Measurements from ENCODE around the gene INVS.
"Not testable (repeated sequence)": the region's sequence is repeated elsewhere in the genome, so short reads cannot be mapped to it uniquely, and the experiment has no call there.

Gene INVS

GRCh38 chr9:100315561-100315960 is 216.5 kb downstream of the INVS start:
- Histone ChIP-seq H3K27ac (ENCODE audit: low read depth, low read length) (no peak overlapping the region), H3K27me3 (ENCODE audit: control insufficient read depth in 1 of 2, insufficient read depth in 2 of 2, low read length in 2 of 2) (no peaks in the 10 kb centered on the region), H3K4me3 (ENCODE audit: low read depth in 1 of 2, low read length in 2 of 2) (no peak overlapping the region), H3K36me3 (ENCODE audit: control insufficient read depth in 1 of 2, insufficient read depth in 2 of 2, low read length in 2 of 2) (peaks cover 9 to 22% of the 10 kb centered on the region in 2 donors), H3K4me1 (ENCODE audit: control insufficient read depth in 1 of 2, insufficient read depth in 2 of 2, low read length in 2 of 2) (no peaks in the 10 kb centered on the region), H3K9me3 (ENCODE audit: control insufficient read depth in 1 of 2, low read length in 2 of 2) (no peaks in the 10 kb centered on the region), H3K9ac (ENCODE audit: low read depth in 1 of 2, low read length in 2 of 2) (no peak overlapping the region)

- peaks cover 13 to 19% of the 10 kb centered on the region in 2 donors for H3K36me3 ChIP-seq (ENCODE audit: control insufficient read depth in 1 of 2, insufficient read depth in 2 of 2, low read length in 2 of 2)
- H3K9ac ChIP-seq (ENCODE audit: low read depth in 1 of 2, low read length in 2 of 2), result no peak overlapping the region
- no peaks in the 10 kb centered on the region for H3K9me3 ChIP-seq (ENCODE audit: control insufficient read depth in 1 of 2, low read length in 2 of 2)
- H3K4me3 ChIP-seq (ENCODE audit: low read depth in 1 of 2, low read length in 2 of 2), result no peak overlapping the region
- no peaks in the 10 kb centered on the region for H3K4me1 ChIP-seq (ENCODE audit: control insufficient read depth in 1 of 2, insufficient read depth in 2 of 2, low read length in 2 of 2)
- H3K27me3 ChIP-seq (ENCODE audit: control insufficient read depth in 1 of 2, insufficient read depth in 2 of 2, low read length in 2 of 2), result no peaks in the 10 kb centered on the region
- no peak overlapping the region for H3K27ac ChIP-seq (ENCODE audit: low read depth, low read length)
These were observed 218.7 kb downstream of the INVS start for GRCh38 chr9:100317706-100318105.

- H3K9me3 ChIP-seq (ENCODE audit: control insufficient read depth in 1 of 2, low read length in 2 of 2), result no peaks in the 10 kb centered on the region
- no peak overlapping the region for H3K27ac ChIP-seq (ENCODE audit: low read depth, low read length)
- no peaks in the 10 kb centered on the region for H3K4me1 ChIP-seq (ENCODE audit: control insufficient read depth in 1 of 2, insufficient read depth in 2 of 2, low read length in 2 of 2)
- no peaks in the 10 kb centered on the region for H3K27me3 ChIP-seq (ENCODE audit: control insufficient read depth in 1 of 2, insufficient read depth in 2 of 2, low read length in 2 of 2)
- H3K36me3 ChIP-seq (ENCODE audit: control insufficient read depth in 1 of 2, insufficient read depth in 2 of 2, low read length in 2 of 2), result peaks cover 4 to 23% of the 10 kb centered on the region in 2 donors
- no peak overlapping the region for H3K9ac ChIP-seq (ENCODE audit: low read depth in 1 of 2, low read length in 2 of 2)
- no peak overlapping the region for H3K4me3 ChIP-seq (ENCODE audit: low read depth in 1 of 2, low read length in 2 of 2)
These were observed 224.0 kb downstream of the INVS start for GRCh38 chr9:100322954-100323536.

- Histone ChIP-seq H3K36me3 (ENCODE audit: control insufficient read depth in 1 of 2, insufficient read depth in 2 of 2, low read length in 2 of 2) (peaks cover 6 to 24% of the 10 kb centered on the region in 2 donors), H3K9ac (ENCODE audit: low read depth in 1 of 2, low read length in 2 of 2) (no peak overlapping the region), H3K4me1 (ENCODE audit: control insufficient read depth in 1 of 2, insufficient read depth in 2 of 2, low read length in 2 of 2) (no peaks in the 10 kb centered on the region), H3K27me3 (ENCODE audit: control insufficient read depth in 1 of 2, insufficient read depth in 2 of 2, low read length in 2 of 2) (no peaks in the 10 kb centered on the region), H3K27ac (ENCODE audit: low read depth, low read length) (no peak overlapping the region), H3K9me3 (ENCODE audit: control insufficient read depth in 1 of 2, low read length in 2 of 2) (no peaks in the 10 kb centered on the region), H3K4me3 (ENCODE audit: low read depth in 1 of 2, low read length in 2 of 2) (no peak overlapping the region)
These were observed 225.7 kb downstream of the INVS start for GRCh38 chr9:100324594-100325200.

GRCh38 chr9:100338736-100339135 is 239.7 kb downstream of the INVS start:
- not testable (repeated sequence) for H3K4me3 ChIP-seq (ENCODE audit: low read depth in 1 of 2, low read length in 2 of 2); H3K9ac ChIP-seq (ENCODE audit: low read depth in 1 of 2, low read length in 2 of 2); H3K9me3 ChIP-seq (ENCODE audit: control insufficient read depth in 1 of 2, low read length in 2 of 2); H3K4me1 ChIP-seq (ENCODE audit: control insufficient read depth in 1 of 2, insufficient read depth in 2 of 2, low read length in 2 of 2); H3K36me3 ChIP-seq (ENCODE audit: control insufficient read depth in 1 of 2, insufficient read depth in 2 of 2, low read length in 2 of 2); H3K27me3 ChIP-seq (ENCODE audit: control insufficient read depth in 1 of 2, insufficient read depth in 2 of 2, low read length in 2 of 2); H3K27ac ChIP-seq (ENCODE audit: low read depth, low read length)

- Histone ChIP-seq H3K27me3 (ENCODE audit: control insufficient read depth in 1 of 2, insufficient read depth in 2 of 2, low read length in 2 of 2) (no peaks in the 10 kb centered on the region), H3K9me3 (ENCODE audit: control insufficient read depth in 1 of 2, low read length in 2 of 2) (no peaks in the 10 kb centered on the region), H3K9ac (ENCODE audit: low read depth in 1 of 2, low read length in 2 of 2) (no peak overlapping the region), H3K4me1 (ENCODE audit: control insufficient read depth in 1 of 2, insufficient read depth in 2 of 2, low read length in 2 of 2) (no peaks in the 10 kb centered on the region), H3K4me3 (ENCODE audit: low read depth in 1 of 2, low read length in 2 of 2) (no peak overlapping the region), H3K36me3 (ENCODE audit: control insufficient read depth in 1 of 2, insufficient read depth in 2 of 2, low read length in 2 of 2) (peaks cover 0 to 8% of the 10 kb centered on the region in 2 donors), H3K27ac (ENCODE audit: low read depth, low read length) (no peak overlapping the region)
These were observed 241.2 kb downstream of the INVS start for GRCh38 chr9:100340224-100340623.

GRCh38 chr9:100341889-100342288 is 242.8 kb downstream of the INVS start:
- no peaks in the 10 kb centered on the region for H3K4me1 ChIP-seq (ENCODE audit: control insufficient read depth in 1 of 2, insufficient read depth in 2 of 2, low read length in 2 of 2)
- H3K9ac ChIP-seq (ENCODE audit: low read depth in 1 of 2, low read length in 2 of 2), result no peak overlapping the region
- peaks cover 3 to 22% of the 10 kb centered on the region in 2 donors for H3K36me3 ChIP-seq (ENCODE audit: control insufficient read depth in 1 of 2, insufficient read depth in 2 of 2, low read length in 2 of 2)
- H3K9me3 ChIP-seq (ENCODE audit: control insufficient read depth in 1 of 2, low read length in 2 of 2), result no peaks in the 10 kb centered on the region
- no peak overlapping the region for H3K4me3 ChIP-seq (ENCODE audit: low read depth in 1 of 2, low read length in 2 of 2)
- no peaks in the 10 kb centered on the region for H3K27me3 ChIP-seq (ENCODE audit: control insufficient read depth in 1 of 2, insufficient read depth in 2 of 2, low read length in 2 of 2)
- no peak overlapping the region for H3K27ac ChIP-seq (ENCODE audit: low read depth, low read length)

GRCh38 chr9:100346836-100347235 is 247.8 kb downstream of the INVS start:
- Histone ChIP-seq H3K27me3 (ENCODE audit: control insufficient read depth in 1 of 2, insufficient read depth in 2 of 2, low read length in 2 of 2) (no peaks in the 10 kb centered on the region), H3K9ac (ENCODE audit: low read depth in 1 of 2, low read length in 2 of 2) (no peak overlapping the region), H3K36me3 (ENCODE audit: control insufficient read depth in 1 of 2, insufficient read depth in 2 of 2, low read length in 2 of 2) (peaks cover 3 to 17% of the 10 kb centered on the region in 2 donors), H3K4me1 (ENCODE audit: control insufficient read depth in 1 of 2, insufficient read depth in 2 of 2, low read length in 2 of 2) (peaks cover 0 to 12% of the 10 kb centered on the region in 2 donors), H3K4me3 (ENCODE audit: low read depth in 1 of 2, low read length in 2 of 2) (no peak overlapping the region), H3K9me3 (ENCODE audit: control insufficient read depth in 1 of 2, low read length in 2 of 2) (no peaks in the 10 kb centered on the region), H3K27ac (ENCODE audit: low read depth, low read length) (no peak overlapping the region)

GRCh38 chr9:100350188-100350587 is 251.1 kb downstream of the INVS start:
- Histone ChIP-seq H3K9me3 (ENCODE audit: control insufficient read depth in 1 of 2, low read length in 2 of 2) (no peaks in the 10 kb centered on the region), H3K36me3 (ENCODE audit: control insufficient read depth in 1 of 2, insufficient read depth in 2 of 2, low read length in 2 of 2) (peaks cover 3 to 14% of the 10 kb centered on the region in 2 donors), H3K4me1 (ENCODE audit: control insufficient read depth in 1 of 2, insufficient read depth in 2 of 2, low read length in 2 of 2) (peaks cover 0 to 12% of the 10 kb centered on the region in 2 donors), H3K27ac (ENCODE audit: low read depth, low read length) (no peak overlapping the region), H3K27me3 (ENCODE audit: control insufficient read depth in 1 of 2, insufficient read depth in 2 of 2, low read length in 2 of 2) (no peaks in the 10 kb centered on the region), H3K9ac (ENCODE audit: low read depth in 1 of 2, low read length in 2 of 2) (no peak overlapping the region), H3K4me3 (ENCODE audit: low read depth in 1 of 2, low read length in 2 of 2) (no peak overlapping the region)

All from duodenal mucosa (tissue), 2 donors.